ENCODE measurements around the gene NUCKS1.
A peak's percentile ranks its signal among the peaks of the same experiment; 100 is the strongest.

Gene NUCKS1

GRCh38 chr1:205692423-205692822 lies 57.6 kb downstream of the NUCKS1 start:
- H3K27me3 ChIP-seq (ENCODE audit: low read depth, low read length) = no peaks in the 10 kb centered on the region
- no peak overlapping the region for H3K4me3 ChIP-seq (ENCODE audit: low read depth in 1 of 2, low read length in 2 of 2)
- H3K4me1 ChIP-seq (ENCODE audit: control insufficient read depth in 1 of 2, insufficient read depth in 2 of 2, low read length in 2 of 2) = no peaks in the 10 kb centered on the region
- no peak overlapping the region for H3K27ac ChIP-seq (ENCODE audit: low read length)
- no peaks in the 10 kb centered on the region for H3K36me3 ChIP-seq (ENCODE audit: control insufficient read depth in 1 of 2, insufficient read depth in 2 of 2, low read length in 2 of 2)
- no peaks in the 10 kb centered on the region for H3K9me3 ChIP-seq (ENCODE audit: control insufficient read depth in 1 of 2, low read length in 2 of 2)

- H3K4me3 ChIP-seq (ENCODE audit: low read depth in 1 of 2, low read length in 2 of 2) = no peak overlapping the region
- H3K9me3 ChIP-seq (ENCODE audit: control insufficient read depth in 1 of 2, low read length in 2 of 2) = no peaks in the 10 kb centered on the region
- H3K27ac ChIP-seq (ENCODE audit: low read length) = no peak overlapping the region
- H3K36me3 ChIP-seq (ENCODE audit: control insufficient read depth in 1 of 2, insufficient read depth in 2 of 2, low read length in 2 of 2) = no peaks in the 10 kb centered on the region
- H3K4me1 ChIP-seq (ENCODE audit: control insufficient read depth in 1 of 2, insufficient read depth in 2 of 2, low read length in 2 of 2) = no peaks in the 10 kb centered on the region
- H3K27me3 ChIP-seq (ENCODE audit: low read depth, low read length) = no peaks in the 10 kb centered on the region
Observed at GRCh38 chr1:205690122-205690756, 59.7 kb downstream of the NUCKS1 start.

DNA sequence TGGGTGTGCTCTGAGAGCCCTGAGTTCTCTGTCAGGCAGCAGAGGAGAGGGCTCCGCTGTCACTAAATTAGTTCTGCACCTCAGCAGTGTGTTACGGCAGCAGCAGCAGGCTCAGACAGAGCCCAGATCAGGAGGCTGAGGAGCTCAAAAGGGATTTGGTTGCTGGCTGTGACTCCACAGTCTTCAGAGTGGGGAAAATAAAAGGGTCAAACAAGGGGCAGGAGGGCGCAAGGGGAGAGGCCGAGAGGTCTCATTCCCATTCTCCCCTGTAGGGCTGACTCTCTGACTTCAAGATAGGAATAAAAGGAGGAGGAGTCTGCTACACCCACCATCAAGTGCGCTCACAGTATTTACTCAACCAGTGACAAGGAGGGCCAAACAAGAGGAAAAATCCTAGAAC lies 60.5 kb downstream of the NUCKS1 start:
- Histone ChIP-seq H3K4me1 (ENCODE audit: control insufficient read depth in 1 of 2, insufficient read depth in 2 of 2, low read length in 2 of 2) (no peaks in the 10 kb centered on the region), H3K9me3 (ENCODE audit: control insufficient read depth in 1 of 2, low read length in 2 of 2) (no peaks in the 10 kb centered on the region), H3K27ac (ENCODE audit: low read length) (no peak overlapping the region), H3K27me3 (ENCODE audit: low read depth, low read length) (no peaks in the 10 kb centered on the region), H3K4me3 (ENCODE audit: low read depth in 1 of 2, low read length in 2 of 2) (no peak overlapping the region), H3K36me3 (ENCODE audit: control insufficient read depth in 1 of 2, insufficient read depth in 2 of 2, low read length in 2 of 2) (no peaks in the 10 kb centered on the region)

DNA sequence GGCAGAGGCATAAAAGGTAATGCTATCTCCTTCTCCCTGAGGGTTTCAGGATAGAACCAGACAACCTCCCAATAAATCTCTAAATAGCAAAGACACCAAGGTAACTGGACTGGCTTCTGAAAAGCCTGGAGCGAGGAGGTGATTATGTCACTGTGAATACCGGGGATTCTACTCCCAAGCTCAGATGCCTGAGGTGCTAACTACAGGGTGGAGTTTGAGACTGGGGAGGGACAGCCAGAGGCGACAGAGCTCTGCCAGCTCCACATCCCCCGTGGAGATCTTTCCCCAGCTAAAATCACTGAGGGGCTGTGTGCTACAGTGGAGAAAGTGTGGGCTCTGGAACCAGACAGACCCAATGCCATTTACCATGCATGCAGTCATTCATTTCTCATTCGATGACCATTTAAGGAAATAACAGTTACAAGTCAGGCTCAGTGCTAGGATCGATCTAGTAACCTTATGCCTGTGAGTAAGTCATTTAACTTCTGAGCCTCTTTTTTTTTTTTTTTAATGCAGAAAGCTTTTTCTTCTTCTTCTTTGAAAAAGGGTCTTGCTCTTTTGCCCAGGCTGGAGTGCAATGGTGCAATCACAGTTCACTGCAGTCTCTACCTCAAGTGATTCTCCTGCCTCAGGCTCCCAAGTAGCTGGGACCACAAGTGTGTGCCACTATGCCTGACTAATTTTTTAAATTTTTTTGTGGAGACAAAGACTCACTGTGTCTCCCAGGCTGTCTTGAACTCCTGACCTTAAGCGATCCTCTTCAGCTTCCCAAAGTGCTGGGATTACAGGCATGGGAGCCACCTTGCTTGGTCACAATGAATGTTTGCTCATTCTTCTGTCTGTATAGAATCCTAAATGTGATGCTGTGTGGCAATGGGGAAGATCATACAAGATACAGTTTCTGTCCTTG lies 61.6 kb downstream of the NUCKS1 start:
- Histone ChIP-seq H3K27me3 (ENCODE audit: low read depth, low read length) (no peaks in the 10 kb centered on the region), H3K9me3 (ENCODE audit: control insufficient read depth in 1 of 2, low read length in 2 of 2) (no peaks in the 10 kb centered on the region), H3K27ac (ENCODE audit: low read length) (no peak overlapping the region), H3K36me3 (ENCODE audit: control insufficient read depth in 1 of 2, insufficient read depth in 2 of 2, low read length in 2 of 2) (no peaks in the 10 kb centered on the region), H3K4me3 (ENCODE audit: low read depth in 1 of 2, low read length in 2 of 2) (no peak overlapping the region), H3K4me1 (ENCODE audit: control insufficient read depth in 1 of 2, insufficient read depth in 2 of 2, low read length in 2 of 2) (no peaks in the 10 kb centered on the region)

DNA sequence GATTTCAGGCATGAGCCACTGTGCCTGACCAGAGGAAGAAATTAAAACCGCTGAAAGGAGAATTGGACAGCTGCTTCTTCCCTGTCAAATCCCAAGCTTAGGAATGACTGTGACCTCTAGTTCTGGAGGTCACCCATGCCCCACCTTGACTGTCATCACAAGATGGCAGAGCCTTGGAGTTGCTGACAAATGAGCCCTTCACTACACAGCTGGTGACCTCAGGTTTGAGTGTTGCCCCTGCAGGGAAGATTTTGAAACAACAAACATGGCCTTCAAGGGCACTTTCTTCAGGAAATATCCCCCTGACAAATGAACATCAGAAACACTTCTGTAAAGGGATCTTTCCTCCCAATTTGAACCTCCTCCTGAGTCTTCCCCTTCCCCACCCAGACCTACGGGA lies 62.7 kb downstream of the NUCKS1 start:
- no peaks in the 10 kb centered on the region for H3K9me3 ChIP-seq (ENCODE audit: control insufficient read depth in 1 of 2, low read length in 2 of 2)
- no peaks in the 10 kb centered on the region for H3K27me3 ChIP-seq (ENCODE audit: low read depth, low read length)
- H3K4me3 ChIP-seq (ENCODE audit: low read depth in 1 of 2, low read length in 2 of 2) = no peak overlapping the region
- no peak overlapping the region for H3K27ac ChIP-seq (ENCODE audit: low read length)
- H3K36me3 ChIP-seq (ENCODE audit: control insufficient read depth in 1 of 2, insufficient read depth in 2 of 2, low read length in 2 of 2) = no peaks in the 10 kb centered on the region
- H3K4me1 ChIP-seq (ENCODE audit: control insufficient read depth in 1 of 2, insufficient read depth in 2 of 2, low read length in 2 of 2) = no peaks in the 10 kb centered on the region

GRCh38 chr1:205681364-205681763 lies 68.6 kb downstream of the NUCKS1 start:
- H3K4me1 ChIP-seq (ENCODE audit: control insufficient read depth in 1 of 2, insufficient read depth in 2 of 2, low read length in 2 of 2) = peaks cover 0 to 20% of the 10 kb centered on the region in 2 donors
- H3K27ac ChIP-seq (ENCODE audit: low read length) = no peak overlapping the region
- H3K36me3 ChIP-seq (ENCODE audit: control insufficient read depth in 1 of 2, insufficient read depth in 2 of 2, low read length in 2 of 2) = no peaks in the 10 kb centered on the region
- no peak overlapping the region for H3K4me3 ChIP-seq (ENCODE audit: low read depth in 1 of 2, low read length in 2 of 2)
- no peaks in the 10 kb centered on the region for H3K27me3 ChIP-seq (ENCODE audit: low read depth, low read length)
- no peaks in the 10 kb centered on the region for H3K9me3 ChIP-seq (ENCODE audit: control insufficient read depth in 1 of 2, low read length in 2 of 2)

GRCh38 chr1:205680073-205680851 lies 69.7 kb downstream of the NUCKS1 start, which contains the start of gene SLC45A3:
Gene SLC45A3, minus strand, starts transcription at chr1:205680509. Its CDS starts 15,853 bp downstream, at chr1:205664656.
- H3K4me3 ChIP-seq (ENCODE audit: low read depth in 1 of 2, low read length in 2 of 2) = peak within 1 kb of the TSS; percentile 52 to 74
- no peaks in the 10 kb centered on the region for H3K9me3 ChIP-seq (ENCODE audit: control insufficient read depth in 1 of 2, low read length in 2 of 2)
- peaks cover 0 to 20% of the 10 kb centered on the region in 2 donors for H3K4me1 ChIP-seq (ENCODE audit: control insufficient read depth in 1 of 2, insufficient read depth in 2 of 2, low read length in 2 of 2)
- no peaks in the 10 kb centered on the region for H3K27me3 ChIP-seq (ENCODE audit: low read depth, low read length)
- no peaks in the 10 kb centered on the region for H3K36me3 ChIP-seq (ENCODE audit: control insufficient read depth in 1 of 2, insufficient read depth in 2 of 2, low read length in 2 of 2)
- no peak within 1 kb of the TSS for H3K27ac ChIP-seq (ENCODE audit: low read length)

DNA sequence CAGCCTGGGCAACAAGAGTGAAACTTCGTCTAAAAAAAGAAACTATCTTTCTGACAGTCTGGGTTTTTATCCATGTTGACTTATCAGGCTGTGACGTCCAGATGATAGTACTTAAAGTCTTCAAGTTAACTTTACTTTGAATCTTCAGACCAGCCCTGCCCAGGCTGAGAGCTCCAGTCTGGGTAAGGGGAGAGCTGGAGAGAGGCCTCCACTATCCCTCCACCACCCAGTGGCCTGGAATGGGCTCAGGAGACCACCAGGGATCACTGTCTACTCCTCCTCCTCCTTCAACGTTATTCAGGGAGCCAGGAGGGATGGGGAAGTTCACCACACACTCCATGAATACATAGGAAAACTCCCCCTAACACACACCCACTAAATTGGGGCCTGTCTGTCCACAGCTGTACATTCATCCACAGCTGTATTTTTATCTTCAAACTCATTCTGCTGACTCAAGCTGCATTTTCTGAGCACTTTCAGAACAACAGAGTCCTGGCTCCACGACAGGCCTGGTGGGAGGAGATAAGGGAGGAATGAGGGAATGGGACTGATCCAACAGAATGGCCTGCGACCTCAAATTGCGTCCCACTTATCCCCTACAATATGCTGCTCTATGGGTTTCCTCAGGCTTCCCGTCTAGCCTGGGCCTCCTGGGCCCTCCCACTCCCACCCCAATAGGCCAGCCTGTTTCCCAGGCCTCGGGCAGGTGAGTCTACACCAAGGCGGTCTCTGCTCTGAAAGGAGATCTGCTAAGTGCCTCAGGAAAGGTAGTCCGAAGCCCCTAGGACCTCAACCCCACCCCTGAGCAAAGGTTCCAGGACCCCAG lies 71.5 kb downstream of the NUCKS1 start:
- Histone ChIP-seq H3K4me1 (ENCODE audit: control insufficient read depth in 1 of 2, insufficient read depth in 2 of 2, low read length in 2 of 2) (peaks cover 0 to 20% of the 10 kb centered on the region in 2 donors), H3K27me3 (ENCODE audit: low read depth, low read length) (no peaks in the 10 kb centered on the region), H3K9me3 (ENCODE audit: control insufficient read depth in 1 of 2, low read length in 2 of 2) (no peaks in the 10 kb centered on the region), H3K27ac (ENCODE audit: low read length) (peak overlapping the region; percentile 21), H3K36me3 (ENCODE audit: control insufficient read depth in 1 of 2, insufficient read depth in 2 of 2, low read length in 2 of 2) (no peaks in the 10 kb centered on the region), H3K4me3 (ENCODE audit: low read depth in 1 of 2, low read length in 2 of 2) (peak overlapping the region in 1 of 2 donors; percentile 52)

- Histone ChIP-seq H3K4me3 (ENCODE audit: low read depth in 1 of 2, low read length in 2 of 2) (no peak overlapping the region), H3K36me3 (ENCODE audit: control insufficient read depth in 1 of 2, insufficient read depth in 2 of 2, low read length in 2 of 2) (no peaks in the 10 kb centered on the region), H3K4me1 (ENCODE audit: control insufficient read depth in 1 of 2, insufficient read depth in 2 of 2, low read length in 2 of 2) (peaks cover 0 to 20% of the 10 kb centered on the region in 2 donors), H3K9me3 (ENCODE audit: control insufficient read depth in 1 of 2, low read length in 2 of 2) (no peaks in the 10 kb centered on the region), H3K27ac (ENCODE audit: low read length) (no peak overlapping the region), H3K27me3 (ENCODE audit: low read depth, low read length) (no peaks in the 10 kb centered on the region)
Observed at GRCh38 chr1:205677167-205677566, 72.8 kb downstream of the NUCKS1 start.

DNA sequence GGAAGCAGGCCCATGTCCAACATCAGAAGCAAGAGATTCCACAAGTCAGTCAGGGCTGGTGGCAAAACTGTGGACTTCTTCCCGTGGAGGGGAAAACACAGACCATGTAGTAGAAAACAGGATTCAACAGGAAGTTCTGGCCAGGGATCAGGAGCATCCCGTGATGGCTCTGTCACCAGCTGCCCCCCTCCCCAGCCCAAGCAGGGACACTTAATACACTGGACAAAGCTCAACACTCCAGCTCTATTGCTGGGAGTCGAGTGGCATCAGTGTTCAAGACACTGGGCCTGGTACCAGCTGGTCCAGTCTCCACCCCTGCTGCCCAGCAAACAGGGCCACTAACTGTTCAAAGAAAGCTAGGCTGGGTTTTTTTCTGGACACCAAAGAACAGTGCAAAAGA lies 73.4 kb downstream of the NUCKS1 start:
- H3K4me1 ChIP-seq (ENCODE audit: control insufficient read depth in 1 of 2, insufficient read depth in 2 of 2, low read length in 2 of 2) = peaks cover 0 to 20% of the 10 kb centered on the region in 2 donors
- no peak overlapping the region for H3K4me3 ChIP-seq (ENCODE audit: low read depth in 1 of 2, low read length in 2 of 2)
- no peaks in the 10 kb centered on the region for H3K27me3 ChIP-seq (ENCODE audit: low read depth, low read length)
- no peak overlapping the region for H3K27ac ChIP-seq (ENCODE audit: low read length)
- no peaks in the 10 kb centered on the region for H3K9me3 ChIP-seq (ENCODE audit: control insufficient read depth in 1 of 2, low read length in 2 of 2)
- no peaks in the 10 kb centered on the region for H3K36me3 ChIP-seq (ENCODE audit: control insufficient read depth in 1 of 2, insufficient read depth in 2 of 2, low read length in 2 of 2)
